ENCODE results near the gene TCF7L2.

The TCF7L2 gene

DNA sequence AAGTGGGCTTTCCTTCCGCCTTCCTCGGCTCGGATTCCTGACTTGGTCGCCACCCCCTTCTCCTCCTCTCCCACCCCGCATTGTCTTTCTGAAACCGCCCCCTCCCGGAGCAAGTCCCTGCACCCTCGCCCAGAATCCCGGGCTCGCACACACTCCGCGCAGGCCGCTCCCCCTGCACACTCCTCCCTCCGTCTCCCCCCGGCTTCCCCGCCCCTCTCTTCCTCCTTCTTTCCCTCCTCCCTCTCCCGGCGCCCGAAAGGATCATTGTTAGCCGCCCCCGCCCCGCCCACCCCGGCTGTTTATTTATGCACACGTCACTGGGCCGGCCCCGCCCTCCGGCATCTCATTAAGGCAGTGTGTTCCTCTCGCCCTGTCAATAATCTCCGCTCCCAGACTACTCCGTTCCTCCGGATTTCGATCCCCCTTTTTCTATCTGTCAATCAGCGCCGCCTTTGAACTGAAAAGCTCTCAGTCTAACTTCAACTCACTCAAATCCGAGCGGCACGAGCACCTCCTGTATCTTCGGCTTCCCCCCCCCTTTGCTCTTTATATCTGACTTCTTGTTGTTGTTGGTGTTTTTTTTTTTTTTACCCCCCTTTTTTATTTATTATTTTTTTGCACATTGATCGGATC is at the start of gene TCF7L2:
TSS of gene TCF7L2 (plus strand) at position 373 of the 633 bp plus-strand sequence. CDS start 510 bp downstream, outside the sequence.
- peak; percentile 44 to 48 for ATAC-seq

DNA sequence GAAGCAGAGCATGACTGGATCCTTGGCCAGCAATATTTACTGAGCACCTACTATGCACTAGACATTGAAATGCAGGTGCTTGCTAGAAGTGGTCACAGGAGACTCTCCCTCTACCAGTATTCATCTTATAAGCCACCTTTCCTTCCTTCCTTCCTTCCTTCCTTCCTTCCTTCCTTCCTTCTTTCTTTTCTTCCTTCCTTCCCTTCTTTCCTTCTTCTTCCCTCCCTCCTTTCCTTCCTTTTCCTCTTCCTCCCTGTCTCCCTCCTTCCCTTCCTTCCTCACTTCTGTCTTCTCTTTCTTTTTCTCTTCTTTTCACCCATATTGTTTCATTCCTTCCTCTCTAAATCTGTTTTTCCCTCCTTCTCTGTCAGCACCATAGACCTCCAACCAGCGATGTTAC is 47.3 kb upstream of the TCF7L2 start:
- no peak for ATAC-seq

DNA sequence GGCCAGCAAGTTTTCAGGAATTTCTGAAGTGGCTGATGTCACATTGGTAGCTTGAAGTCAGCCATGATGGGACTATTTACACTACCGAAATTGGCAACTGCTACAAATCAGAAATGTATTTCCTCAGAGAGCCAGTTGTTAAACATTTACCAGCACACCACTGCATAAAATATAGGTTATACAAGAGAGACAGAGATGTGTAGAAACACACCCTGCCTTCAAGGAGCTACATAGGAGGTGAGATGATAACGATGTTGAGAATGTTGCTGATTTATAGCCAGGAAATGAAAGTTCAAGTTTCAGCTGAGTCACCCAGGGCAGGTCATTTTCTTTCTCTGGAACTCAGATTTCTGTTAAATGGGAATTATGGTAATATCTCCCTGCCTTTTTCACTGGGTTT is 46.0 kb upstream of the TCF7L2 start:
- no peak for ATAC-seq

DNA sequence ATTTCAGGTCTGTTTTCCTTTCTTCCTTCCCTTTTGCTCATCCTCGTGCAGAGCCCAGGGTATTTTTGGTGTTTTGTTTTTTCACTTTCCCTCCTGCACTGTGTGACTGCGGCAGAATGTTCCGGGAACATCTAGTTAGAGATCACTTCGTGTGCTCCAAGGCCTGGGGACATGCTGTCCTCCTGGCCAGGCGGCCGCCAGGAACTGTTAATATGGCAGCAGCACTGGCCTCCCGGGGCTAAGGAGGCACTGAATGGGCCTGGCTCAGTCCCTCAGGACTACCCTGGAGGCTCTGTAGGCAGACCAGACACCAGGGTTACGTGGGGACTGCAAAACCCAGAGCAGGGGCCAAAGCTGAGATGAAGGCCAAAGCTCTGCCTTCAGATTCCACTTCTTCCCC is 43.1 kb upstream of the TCF7L2 start:
- no peak for ATAC-seq

DNA sequence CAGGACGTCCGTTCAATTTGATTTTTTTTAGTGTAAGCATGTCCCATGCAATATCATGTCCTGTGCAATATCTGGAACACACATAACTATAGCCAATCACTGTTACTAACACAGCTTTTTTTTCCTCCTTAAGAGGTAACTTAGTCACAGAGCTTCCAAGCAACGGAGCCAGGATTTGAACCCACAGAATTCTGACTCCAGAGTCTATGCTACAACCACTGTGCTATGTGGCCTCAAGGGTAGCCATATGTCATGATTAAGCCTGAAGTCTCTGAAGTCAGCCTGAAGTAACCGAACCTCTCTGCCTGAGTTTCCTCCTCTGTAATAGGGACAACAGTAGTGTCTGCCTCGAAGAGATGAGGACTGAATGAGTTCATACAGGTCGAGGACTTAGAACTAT is 42.2 kb upstream of the TCF7L2 start:
- ATAC-seq: no peak

DNA sequence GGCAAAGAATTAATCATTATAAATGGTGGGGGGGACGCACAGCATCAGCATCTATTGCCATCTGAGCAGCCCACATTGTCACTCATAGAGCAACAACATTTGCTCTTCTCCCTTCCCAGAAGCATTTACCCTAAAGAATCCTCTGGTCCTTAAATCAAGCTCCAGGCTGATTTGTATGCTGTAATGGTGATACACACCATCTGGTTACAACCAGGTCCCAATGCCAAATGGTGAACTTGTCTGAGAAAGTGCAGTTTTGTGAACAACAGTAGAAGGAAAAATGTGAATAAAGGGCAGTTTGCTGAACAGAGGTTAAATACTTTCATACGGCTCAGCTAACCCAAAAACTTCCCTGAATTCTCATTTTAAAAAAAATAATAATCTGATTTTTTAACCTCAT is 38.8 kb upstream of the TCF7L2 start:
- ATAC-seq: no peak

DNA sequence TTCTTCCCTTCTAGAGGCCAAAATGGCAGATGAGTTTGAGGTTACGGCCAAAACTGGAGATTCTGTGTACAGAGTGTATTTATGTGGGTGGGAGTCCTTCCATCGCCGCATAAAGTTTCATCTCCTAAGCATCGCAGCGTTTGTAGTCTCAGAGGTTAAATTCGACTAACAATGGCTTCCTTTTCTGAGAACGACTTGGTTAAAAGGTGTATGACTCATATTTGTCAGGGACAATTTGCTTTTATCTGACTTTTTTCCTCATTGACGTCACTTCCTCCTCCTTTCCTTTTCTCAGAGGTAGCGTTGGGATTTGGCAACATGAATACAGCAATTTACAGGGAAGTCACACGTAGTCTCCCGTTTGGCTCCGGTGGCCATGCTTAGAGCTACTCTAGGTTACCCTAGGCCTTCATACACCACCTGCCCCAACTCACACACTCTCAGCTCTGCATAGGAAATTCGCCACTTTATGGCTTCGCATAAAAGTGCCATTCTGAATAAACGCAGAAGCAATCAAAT is 37.6 kb upstream of the TCF7L2 start:
- ATAC-seq: no peak

DNA sequence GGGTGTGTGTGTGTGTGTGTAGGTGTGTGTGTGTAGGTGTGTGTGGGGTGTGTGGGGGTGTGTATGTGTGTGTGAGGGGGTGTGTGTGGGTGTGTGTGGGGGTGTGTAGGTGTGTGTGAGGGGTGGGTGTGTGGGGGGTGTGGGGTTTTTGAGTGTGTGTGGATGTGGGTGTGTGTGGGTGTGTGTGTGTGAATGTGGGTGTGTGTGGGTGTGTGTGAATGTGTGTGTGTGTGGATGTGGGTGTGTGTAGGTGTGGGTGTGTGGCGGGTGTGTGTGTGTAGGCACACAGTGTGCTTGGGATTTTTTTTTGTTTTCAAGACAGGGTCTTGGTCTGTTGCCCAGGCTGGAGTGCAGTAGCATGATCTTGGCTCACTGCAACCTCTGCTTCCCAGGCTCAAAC is 36.8 kb upstream of the TCF7L2 start:
- no peak for ATAC-seq

DNA sequence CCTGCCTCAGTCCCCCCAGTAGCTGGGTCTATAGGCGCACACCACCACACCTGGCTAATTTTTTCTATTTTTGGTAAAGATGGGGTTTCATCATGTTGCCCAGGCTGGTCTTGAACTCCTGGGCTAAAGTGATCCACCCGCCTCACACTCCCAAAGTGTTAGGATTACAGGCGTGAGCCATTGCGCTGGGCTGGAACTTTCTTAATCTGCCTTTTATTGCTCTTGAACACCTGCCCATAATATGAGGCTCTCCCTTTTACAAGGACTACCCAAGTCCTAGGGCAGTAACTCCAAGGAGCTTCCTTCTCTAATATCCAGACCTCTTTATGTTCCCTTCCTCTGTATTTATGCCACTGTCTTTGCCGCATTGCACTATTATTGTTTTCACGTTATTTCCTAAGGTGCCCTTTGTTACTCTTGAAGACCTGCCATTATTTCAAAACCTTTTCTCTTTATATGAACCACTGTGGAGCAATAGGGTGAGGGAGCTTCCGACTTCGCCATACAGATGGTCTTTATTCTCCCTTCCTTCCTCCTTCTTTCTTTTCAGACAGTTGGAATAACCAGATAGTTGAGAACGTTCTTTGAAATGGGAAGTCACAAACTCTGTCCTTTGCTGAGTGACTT is 36.3 kb upstream of the TCF7L2 start:
- ATAC-seq: no peak

DNA sequence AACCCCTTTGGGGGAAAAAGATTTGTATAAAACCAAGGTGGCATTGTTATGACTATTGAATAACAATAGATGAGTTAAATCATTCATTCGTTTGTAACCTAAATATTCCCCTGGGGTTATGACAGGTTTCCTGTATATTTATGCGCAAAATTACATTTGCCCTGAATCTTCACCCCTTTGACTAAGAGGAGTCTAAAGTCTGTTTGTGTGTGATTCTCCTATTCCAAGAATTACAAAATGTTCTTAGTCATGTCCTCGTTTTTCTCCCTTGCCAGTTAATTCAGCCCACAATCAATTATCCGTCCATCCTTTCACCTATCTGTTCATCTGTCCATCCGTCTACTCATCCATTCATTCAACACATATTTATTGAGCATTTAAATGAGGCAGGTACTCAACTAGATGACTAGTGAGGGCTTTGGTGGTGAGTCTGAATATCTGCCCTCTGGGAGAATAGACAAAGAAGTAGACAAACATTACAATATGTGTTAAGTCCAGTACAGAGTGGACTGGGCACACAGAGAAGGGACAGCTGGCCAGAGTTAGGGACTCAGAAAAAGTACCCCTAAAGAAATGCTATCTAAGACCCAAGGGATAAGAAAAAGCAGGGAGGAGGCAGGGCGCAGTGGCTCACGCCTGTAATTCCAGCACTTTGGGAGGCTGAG is 35.6 kb upstream of the TCF7L2 start:
- ATAC-seq: no peak

DNA sequence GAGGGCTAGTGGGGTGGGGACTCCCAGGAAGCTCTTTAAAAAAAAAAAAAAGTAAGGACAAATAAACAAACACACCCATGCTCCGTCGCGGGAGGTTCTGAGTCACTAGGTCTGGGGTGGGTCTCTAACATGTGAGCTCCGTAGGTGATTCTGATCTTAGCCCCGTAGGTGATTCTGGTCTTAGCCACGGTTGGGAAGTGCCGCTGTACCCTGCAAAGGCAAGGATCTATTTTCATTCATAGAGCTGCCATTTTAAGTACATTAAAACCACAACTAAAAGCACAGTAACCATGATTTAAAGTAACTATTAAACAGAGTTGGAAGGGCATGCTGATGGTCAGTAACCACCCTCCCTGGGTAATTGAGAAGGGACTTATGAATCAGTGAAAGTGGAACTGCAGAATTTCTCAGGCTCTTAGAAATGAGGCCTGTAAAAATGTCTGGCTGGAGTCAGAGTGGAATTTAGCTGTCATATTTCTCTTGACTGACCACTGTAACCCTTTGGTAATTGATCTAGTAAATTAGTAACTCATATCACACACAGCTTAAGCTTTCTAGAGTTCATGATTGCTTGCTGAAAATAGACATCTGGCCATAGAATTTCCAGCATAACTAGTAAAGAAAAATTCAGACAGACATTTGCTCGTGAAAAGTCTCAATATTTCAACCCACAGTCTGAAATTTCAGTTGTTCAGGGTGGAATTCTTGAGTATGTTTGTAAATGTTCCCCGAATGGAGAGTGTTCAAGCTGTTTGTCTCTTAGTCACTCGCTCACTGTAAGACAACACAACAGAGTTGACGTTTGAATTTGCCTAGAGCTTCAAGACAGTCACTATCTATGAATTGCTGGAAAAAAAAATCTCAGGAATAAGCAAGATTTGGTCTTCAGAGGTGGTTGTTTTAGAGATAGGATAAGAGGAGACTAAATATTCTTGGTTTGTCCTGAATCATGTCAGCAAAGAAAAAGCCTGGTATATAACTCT is 34.2 kb upstream of the TCF7L2 start:
- ATAC-seq: no peak

DNA sequence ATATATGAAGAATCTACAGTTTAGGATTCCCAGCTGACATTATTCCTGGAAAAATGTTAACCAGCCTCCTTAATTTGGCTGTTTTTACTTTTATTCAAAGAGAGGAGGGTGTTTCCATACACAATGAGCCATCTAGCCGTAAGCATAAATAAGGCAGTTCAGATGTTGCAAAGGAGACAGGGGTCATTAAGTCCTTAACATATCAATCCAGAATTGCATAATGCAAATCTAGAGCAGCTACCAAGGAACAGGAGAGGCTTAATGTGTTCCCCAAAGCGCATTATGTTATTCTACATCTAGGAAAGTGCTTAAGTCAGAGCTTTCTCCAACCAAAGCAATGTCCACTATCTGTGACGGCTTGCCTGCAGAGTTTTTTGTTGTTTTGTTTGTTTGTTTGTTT is 32.4 kb upstream of the TCF7L2 start:
- no peak for ATAC-seq

DNA sequence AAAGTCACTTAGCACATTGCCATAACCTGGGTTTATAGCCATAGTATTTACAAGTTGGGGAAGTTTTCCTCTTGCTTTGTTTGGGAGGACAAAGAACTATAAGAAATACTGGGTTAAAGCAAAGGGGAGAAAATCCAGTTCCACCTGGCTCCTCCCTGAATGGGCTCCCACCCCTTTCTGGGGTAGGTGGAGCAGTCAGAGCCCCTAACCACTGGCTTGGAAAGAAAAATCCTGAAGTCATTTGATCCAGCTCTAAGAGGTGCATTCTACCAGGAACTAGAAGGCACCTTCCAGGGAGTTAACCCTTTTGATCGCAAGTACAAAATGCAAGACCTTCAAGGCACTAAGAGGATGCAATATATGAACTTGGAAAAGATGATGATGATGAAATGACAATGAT is 31.3 kb upstream of the TCF7L2 start:
- ATAC-seq: no peak

DNA sequence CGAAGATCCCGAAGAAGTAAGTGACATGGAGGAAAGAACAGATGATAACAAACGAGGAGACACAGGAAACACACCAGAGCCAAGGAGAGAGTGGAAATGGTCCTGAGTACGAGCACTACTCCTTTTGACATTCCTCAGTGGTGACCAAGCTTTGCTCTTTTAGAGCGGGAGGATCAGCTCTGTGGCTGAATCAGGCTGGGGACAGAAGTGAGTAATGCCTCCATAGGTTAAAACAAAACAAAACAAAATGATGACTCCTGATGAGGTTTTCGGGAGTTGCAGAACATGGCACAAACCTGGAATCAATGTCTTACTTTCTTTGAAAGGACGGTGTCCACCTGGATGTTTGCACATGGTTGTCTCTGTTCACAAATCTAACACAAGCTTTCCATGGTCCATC is 30.3 kb upstream of the TCF7L2 start:
- ATAC-seq: no peak

DNA sequence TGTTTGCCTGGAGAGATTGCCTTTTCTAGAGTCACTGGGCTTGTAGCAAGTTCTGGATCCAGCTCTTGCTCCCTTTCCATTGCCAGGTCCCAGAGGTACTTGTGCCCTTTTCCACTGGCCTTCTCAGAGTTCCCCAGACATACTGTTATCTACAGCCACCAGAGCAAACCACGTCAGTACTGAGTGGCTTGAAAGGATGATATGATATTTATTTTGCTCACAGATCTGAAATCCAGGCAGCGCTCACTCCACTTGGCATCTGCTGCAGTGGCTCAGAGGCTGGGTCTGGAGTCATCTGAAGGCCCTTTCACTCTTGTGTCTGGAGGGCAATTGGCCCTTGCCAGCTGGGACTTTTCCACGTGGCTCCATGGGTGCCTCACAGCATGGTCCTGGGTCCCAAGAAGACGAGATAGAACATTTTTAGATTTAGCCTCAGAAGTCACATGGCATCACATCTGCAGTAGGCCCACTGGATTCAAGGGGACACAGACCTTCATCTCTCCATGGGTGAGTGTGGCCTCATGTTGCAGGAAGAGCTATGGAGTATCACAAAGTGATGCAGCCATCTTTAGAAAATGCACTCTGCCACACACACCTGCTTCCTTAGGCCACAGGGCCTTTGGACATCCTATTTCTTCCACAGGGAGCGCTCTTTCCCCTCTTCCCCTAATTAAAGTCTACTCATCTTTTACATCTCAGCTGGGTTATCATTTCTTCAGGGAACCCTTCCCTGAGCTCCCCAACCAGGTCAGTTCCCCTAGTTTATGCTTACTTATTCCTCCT is 22.9 kb upstream of the TCF7L2 start:
- no peak for ATAC-seq

DNA sequence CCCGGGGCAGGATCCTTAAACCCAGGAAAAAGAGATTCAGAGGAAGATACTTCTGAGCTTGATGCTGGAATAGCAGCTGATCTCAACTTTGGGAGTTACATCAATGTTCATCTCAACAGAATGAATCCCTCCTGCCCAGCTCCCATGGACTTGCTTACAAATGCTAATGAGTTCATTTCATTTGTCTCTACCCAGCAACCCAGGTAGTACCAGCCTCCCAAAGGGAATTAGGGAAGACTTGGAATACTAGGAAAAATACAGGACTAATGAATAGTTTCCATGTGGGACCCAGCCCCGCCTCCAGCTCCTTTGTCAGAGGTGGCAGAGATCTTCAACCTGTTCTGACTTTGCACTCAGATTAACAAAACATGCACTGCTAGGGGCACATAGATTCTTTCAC is 22.1 kb upstream of the TCF7L2 start:
- no peak for ATAC-seq

DNA sequence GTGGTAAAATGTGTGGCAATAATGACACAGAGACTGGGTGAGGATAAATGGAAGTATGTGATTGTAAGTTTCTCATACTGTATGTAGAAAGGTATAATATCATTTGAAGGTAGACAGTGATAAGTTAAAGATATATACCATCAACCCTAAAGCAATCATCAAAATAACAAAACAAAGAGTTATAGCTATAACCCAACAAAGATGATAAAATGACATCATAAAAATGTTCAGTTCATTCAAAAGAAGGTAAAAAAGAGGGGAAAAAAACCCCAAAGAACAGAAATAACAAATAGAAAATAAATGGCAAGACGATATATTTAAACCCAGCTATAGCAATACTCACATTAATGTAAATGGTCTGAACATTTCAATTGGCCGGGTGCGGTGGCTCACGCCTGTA is 17.4 kb upstream of the TCF7L2 start:
- no peak for ATAC-seq

DNA sequence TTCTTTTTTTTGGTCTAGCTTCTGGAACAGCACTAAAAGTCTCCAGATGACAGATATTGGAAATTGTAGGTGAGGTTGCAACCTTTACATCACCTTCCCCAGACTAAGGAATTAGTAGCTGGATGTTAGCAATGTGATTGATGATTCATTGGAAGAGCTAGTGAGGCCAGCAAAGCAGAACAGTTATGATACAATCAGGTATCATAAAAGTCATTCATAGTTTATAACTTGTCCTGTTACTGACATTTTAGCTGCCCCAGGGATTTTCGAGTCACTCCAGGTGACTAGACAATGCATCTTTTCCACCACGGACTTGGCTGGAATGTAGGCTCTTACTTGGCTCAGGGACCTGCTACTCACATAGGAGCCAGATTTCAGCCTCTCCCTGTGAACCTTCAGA is 15.9 kb upstream of the TCF7L2 start:
- no peak for ATAC-seq

DNA sequence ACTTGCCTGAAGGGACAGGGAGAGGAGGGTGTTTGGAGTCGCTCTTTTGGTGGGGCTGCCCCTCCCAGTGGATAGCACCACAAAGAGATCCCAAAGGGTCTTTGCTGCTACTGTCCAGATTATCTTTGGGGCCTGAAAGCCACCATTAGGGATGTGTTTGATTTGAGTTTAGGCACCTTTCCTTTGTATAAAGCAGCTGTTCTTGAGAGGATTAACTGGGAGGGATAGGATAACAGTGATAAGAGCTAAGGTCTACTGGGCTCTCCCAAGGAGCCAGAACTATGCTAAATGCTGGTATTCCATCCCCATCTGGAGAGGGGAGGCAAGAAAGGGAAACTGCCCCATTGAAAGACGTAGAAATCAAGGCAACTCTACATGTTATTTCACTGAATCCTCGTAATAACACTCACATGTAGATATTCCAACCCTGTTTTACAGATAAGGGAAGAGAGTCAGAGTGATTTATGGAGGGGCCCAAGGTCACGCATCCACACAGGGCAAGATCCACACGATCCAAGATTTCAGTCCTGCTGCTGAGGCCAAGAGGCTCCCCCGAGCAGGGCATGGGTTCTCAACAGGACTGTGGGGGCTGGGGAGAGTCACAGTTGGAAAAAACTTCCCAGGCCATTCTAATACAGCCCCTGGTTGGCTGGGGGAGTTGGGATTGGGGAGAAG is 11.1 kb upstream of the TCF7L2 start:
- ATAC-seq: no peak

DNA sequence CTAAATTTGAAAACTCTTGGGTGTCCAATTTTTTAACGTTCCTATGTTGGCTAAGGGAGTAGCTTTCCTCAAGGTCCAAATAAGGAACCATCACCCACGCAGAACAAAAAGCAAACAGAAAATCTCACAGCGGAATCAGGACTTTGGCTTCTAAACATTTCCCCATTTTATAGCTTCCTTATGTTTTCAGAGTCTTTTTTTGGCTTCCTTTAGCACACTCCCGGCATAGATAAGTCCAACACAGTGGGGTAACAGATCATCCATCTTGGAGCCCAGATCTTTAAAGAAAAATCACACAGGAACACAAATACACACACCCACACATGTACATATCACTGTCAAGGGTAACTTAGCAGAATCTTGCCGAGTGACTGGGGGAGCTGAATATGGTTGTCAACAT is 4.2 kb upstream of the TCF7L2 start:
- ATAC-seq: no peak

DNA sequence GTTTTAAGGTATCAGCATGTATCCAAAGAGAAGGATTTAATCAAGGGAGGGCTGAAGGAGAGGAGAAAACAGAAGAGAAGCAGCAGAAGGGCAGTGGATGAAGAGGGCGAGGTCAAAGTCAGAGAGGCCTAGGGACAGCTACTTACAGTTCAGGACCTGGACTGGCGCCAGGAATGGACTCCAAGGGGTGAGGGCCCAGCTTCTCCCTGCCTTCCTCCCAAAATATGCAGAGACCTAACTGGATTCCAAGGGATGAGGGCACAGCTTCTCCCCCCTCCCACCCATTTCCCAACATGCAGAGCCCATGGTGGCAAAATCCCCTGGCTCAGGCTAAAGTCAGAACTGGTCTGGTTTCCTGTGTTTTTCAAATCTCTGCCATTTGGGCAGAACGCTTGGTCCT is 3.4 kb upstream of the TCF7L2 start:
- ATAC-seq: no peak

DNA sequence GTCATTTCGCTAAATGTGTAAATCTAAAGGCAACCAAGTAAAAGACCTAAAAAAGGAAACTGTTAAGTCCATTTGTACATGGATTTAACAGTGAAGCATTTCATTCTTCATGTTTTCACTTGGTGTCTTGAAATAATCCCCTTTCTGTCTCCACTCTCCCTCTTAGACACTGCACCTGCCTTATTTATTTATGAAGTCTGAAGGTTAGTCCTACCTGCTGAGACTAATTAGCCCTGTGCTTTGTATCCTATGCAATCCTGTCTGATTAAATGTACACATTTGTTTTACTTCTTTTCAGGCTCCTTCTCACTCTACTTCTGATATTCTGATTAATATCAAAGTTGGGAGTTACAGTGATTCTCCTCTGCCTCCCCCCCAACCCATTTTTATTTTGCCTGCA is 1.9 kb upstream of the TCF7L2 start:
- ATAC-seq: no peak

All from activated CD4-positive, CD25-positive, alpha-beta regulatory T cell treated with anti-CD3 and anti-CD28 coated beads, Interleukin-2, amount 50 U/mL, for 24 hours (primary cell).